HG03432 (cell line): ENCODE data around the gene ERMARD.

Experiments
- ATAC-seq: cut with Tn5 transposase; IDR thresholded peaks from one replicate; pipeline ENCODE4 v1.9.1; 2021; ENCODE audit warnings: mild to moderate bottlenecking, moderate library complexity; ENCODE audit not compliant: unreplicated experiment

Gene ERMARD

DNA sequence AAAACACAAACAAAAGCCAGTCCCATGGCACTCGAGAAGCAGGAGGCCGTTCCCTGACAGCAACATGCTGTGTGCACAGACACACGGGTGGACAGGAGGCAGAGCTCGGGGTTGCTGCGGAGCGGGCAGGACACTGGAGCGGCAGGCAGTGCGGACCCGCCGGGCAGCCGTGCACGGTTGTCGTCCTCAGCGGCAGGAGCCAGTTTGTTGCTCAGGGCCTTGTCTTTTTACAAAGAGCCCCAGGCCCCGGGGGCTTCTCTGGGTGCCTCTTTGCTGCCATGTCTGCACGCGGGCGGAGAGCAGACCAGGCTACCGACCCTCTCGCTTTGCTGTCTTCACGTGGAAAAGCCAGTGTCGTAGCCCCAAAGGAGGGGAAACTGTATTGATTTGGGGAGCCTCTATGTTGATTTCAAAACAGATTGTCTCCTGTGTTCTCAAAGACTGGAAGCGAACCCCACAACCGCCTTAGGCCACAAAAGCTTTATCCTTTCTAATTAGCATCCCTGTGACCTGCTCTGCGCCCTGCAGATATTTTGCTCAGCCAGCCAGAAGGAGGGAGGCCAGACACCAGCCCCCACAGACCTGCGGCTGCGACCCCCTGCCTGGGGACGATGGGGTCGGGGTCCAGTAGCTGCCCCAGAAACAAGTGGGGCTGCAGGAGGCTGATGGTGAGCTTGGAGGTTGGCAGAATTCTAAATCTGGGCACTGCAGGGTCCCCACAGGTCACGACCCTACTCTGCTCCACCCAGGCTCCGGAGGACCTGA is 50.2 kb downstream of the ERMARD start:
- no peak for ATAC-seq

- ATAC-seq, result no peak
These were observed 51.4 kb downstream of the ERMARD start for GRCh38 chr6:169802790-169803189.

- ATAC-seq, result peak; percentile 62
These were observed 51.9 kb downstream of the ERMARD start for GRCh38 chr6:169803271-169803811.

DNA sequence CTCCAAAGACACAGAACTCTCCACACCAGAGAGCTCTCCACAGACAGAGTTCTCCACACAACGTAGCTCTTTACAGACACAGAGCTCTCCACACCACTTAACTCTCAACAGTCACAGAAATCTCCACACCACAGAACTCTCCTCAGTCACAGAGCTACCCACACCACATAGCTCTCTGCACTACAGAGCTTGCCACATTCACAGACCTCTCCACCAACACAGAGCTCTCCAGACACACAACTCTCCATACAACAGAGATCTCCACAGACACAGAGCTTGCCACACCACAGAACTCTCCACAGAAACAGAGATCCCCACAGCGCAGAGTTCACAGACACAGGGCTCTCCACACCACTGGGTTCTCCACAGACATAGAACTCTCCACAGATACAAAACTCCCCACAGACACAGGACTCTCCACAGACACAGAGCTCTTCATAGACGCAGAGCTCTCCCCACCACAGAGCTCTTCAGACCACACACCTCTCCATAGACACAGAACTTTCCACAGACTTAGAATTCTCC is 52.5 kb downstream of the ERMARD start:
- ATAC-seq, result peak; percentile 17

GRCh38 chr6:169804427-169804826 is 53.0 kb downstream of the ERMARD start:
- ATAC-seq, result no peak

- peak; percentile 31 for ATAC-seq
These were observed 53.9 kb downstream of the ERMARD start for GRCh38 chr6:169805242-169805838.

DNA sequence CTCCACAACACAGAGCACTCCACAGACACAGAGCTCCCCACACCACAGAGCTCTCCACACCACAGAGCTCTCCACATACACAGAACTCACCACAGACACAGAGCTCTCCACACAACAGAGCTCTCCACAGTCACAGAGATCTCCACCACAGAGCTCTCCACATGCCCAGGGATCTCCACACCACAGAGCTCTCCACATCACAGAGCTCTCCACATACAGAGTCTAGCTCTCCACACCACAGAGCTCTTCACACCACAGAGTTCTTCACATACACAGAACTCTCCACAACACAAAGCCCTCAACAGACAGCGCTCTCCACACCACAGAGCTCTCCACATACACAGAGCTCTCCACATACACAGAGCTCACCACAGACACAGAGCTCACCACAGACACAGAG is 55.3 kb downstream of the ERMARD start:
- no peak for ATAC-seq

- no peak for ATAC-seq
These were observed 55.8 kb downstream of the ERMARD start for GRCh38 chr6:169807229-169807628.

DNA sequence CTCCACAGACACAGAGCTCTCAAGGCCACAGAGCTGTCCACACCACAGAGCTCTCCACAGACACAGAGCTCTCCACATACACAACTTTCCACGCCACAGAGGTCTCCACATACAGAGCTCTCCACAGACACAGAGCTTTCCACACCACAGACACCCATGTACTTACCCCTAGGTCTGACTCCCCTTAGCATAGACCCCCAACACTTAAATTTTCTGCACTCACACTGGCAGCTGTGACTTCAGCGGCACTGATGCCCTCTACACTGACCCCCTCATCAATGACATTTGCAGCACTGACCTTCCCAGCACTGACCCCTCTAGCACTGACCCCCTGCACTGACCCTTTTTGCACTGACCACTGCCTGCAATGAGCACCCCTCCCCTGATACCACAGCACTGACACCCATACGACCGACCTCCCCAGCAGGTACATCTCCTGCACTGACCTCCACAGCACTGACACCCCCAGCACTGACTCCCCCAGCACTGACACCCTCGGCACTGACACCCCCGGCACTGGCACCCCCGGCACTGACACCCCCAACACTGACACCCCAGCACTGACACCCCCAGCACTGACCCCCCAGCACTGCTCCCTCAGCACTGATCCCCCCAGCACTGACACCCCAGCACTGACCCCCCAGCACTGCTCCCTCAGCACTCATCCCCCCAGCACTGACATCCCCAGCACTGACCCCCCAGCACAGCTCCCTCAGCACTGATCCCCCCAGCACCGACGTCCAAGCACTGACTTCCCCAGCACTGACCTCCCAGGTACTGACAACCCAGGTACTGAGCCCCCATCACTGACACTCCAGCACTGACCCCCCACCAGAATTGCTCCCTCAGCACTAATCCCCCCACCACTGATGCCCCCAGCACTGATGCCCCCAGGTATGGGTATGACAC is 56.5 kb downstream of the ERMARD start:
- no peak for ATAC-seq

DNA sequence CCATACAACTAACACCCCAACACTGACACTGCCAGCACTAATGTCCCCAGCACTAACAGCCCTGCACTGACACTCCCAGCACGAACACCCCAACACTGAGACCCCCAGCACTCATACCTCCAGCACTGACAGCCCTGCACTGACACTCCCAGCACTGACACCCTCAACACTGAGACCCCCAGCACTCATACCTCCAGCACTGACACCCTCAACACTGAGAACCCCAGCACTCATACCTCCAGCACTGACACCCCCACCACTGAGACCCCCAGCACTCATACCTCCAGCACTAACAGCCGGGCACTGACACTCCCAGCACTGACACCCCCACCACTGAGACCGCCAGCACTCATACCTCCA is 57.2 kb downstream of the ERMARD start:
- ATAC-seq, result no peak

GRCh38 chr6:169809386-169809785 is 58.0 kb downstream of the ERMARD start:
- no peak for ATAC-seq

GRCh38 chr6:169810066-169810989 is 58.9 kb downstream of the ERMARD start:
- ATAC-seq, result no peak

- ATAC-seq, result no peak
These were observed 59.6 kb downstream of the ERMARD start for GRCh38 chr6:169811072-169811471.

GRCh38 chr6:169811521-169812256 is 60.3 kb downstream of the ERMARD start:
- no peak for ATAC-seq

GRCh38 chr6:169812257-169812644 is 60.8 kb downstream of the ERMARD start:
- no peak for ATAC-seq

DNA sequence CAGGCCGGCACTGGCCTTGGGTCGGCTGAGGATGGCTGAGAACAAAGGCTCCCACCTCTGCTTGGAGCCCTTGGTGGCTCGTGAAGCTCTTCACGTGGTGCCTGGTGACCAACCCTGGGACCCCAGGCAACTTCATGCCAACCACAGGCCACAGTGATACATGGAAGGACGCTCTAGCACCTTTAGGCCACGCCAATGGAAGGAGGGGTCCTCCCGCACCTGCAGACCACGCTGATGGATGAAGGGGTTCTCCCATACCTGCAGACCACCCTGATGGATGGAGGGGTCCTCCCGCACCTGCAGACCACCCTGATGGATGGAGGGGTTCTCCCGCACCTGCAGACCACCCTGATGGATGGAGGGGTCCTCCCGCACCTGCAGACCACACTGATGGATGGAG is 62.5 kb downstream of the ERMARD start:
- no peak for ATAC-seq

- no peak for ATAC-seq
These were observed 64.6 kb downstream of the ERMARD start for GRCh38 chr6:169816054-169816453.

- no peak for ATAC-seq
These were observed 65.6 kb downstream of the ERMARD start for GRCh38 chr6:169816975-169817374.

- no peak for ATAC-seq
These were observed 68.9 kb downstream of the ERMARD start for GRCh38 chr6:169820358-169820757.
